Thyroid gland (tissue), 4 donors: ENCODE measurements around the gene LARGE1.

Experiments used
- CTCF ChIP-seq, 6 experiments: fragments of 200-600 bp in 3 of 6; fragments of 450-650 bp in 3 of 6; sonication (generic) in 3 of 6; IDR thresholded peaks; one replicate each; pipeline ENCODE4 v1.5.1; 2016 to 2019; ENCODE audit warnings: antibody characterized with exemption in 6 of 6, mild to moderate bottlenecking in 2 of 6, inconsistent platforms in 1 of 6, moderate library complexity in 1 of 6
- POLR2A ChIP-seq, 2 donors: fragments of 450-650 bp; IDR thresholded peaks; one replicate each; pipeline ENCODE4 v1.6.1; 2017; ENCODE audit warnings: antibody characterized with exemption in 2 of 2, mild to moderate bottlenecking in 2 of 2, moderate library complexity in 1 of 2

GRCh38 chr22:33882991-33883390 lies 37.3 kb downstream of the LARGE1 start:
- TF ChIP-seq CTCF (IDR thresholded peaks at IDR 0.05) (no peak), POLR2A (IDR thresholded peaks at IDR 0.05) (no peak)
